Measurements from ENCODE around the gene LMF1. TPM values are rescaled to one million over a fixed set of nuclear protein-coding genes. Genes with fewer than 3 reads are reported as not detected.

Gene LMF1
- polyA plus RNA-seq, 1 donor from 2014 or later: 16.2 TPM

GRCh38 chr16:852451-853185, 118.2 kb downstream of the LMF1 start:
- Histone ChIP-seq H3K9me3 (ENCODE audit: low read length) (peaks cover 24% of the 10 kb centered on the region), H3K9ac (ENCODE audit: low read length) (no peak overlapping the region)
- TF ChIP-seq CTCF (IDR thresholded peaks at IDR 0.05; ENCODE audit: poor library complexity, severe bottlenecking): no peak
- no peak for TF ChIP-seq POLR2AphosphoS5 (IDR thresholded peaks at IDR 0.05)
- TF ChIP-seq EP300 (conservative IDR thresholded peaks at IDR 0.05; ENCODE audit: poor library complexity, severe bottlenecking): no peak
- no peak for TF ChIP-seq TAF1 (IDR thresholded peaks at IDR 0.05; ENCODE audit: low read depth)
- no peak for TF ChIP-seq RAD21 (conservative IDR thresholded peaks at IDR 0.05)
- no peak for TF ChIP-seq EZH2 (IDR thresholded peaks at IDR 0.05; ENCODE audit: borderline replicate concordance, insufficient read depth, low read length, poor library complexity, severe bottlenecking)
- no peak for TF ChIP-seq REST (IDR thresholded peaks at IDR 0.05; ENCODE audit: borderline replicate concordance)
- TF ChIP-seq SMC3 (conservative IDR thresholded peaks at IDR 0.05; ENCODE audit: poor library complexity): no peak
- no peak for TF ChIP-seq MXI1 (conservative IDR thresholded peaks at IDR 0.05; ENCODE audit: poor library complexity, severe bottlenecking)

GRCh38 chr16:851871-852270, 118.9 kb downstream of the LMF1 start:
- no peak overlapping the region for H3K27ac ChIP-seq (ENCODE audit: low read length)

More at GRCh38 chr16:852451-853185, 118.2 kb downstream of the LMF1 start:
- Histone ChIP-seq H3K4me3 (ENCODE audit: low read length) (no peak overlapping the region), H3K9me2 (ENCODE audit: insufficient read depth, low read length) (no peaks in the 10 kb centered on the region), H3K4me2 (ENCODE audit: low read length) (no peak overlapping the region), H3K27ac (ENCODE audit: low read length) (no peak overlapping the region), H3K36me3 (ENCODE audit: insufficient read depth, low read length) (no peaks in the 10 kb centered on the region), H3F3A (ENCODE audit: insufficient read depth, low read length, poor library complexity, severe bottlenecking) (no peaks in the 10 kb centered on the region), H3K27me3 (ENCODE audit: insufficient read depth, low read depth, low read length) (no peaks in the 10 kb centered on the region), H3K79me2 (replicated peaks; ENCODE audit: insufficient read depth, low read length) (no peaks in the 10 kb centered on the region), H2AFZ (ENCODE audit: low read depth, low read length) (no peak overlapping the region), H4K20me1 (ENCODE audit: insufficient read depth) (no peaks in the 10 kb centered on the region)

More at GRCh38 chr16:851871-852270, 118.9 kb downstream of the LMF1 start:
- Histone ChIP-seq H3K9ac (ENCODE audit: low read length) (no peak overlapping the region), H3K9me3 (ENCODE audit: low read length) (peaks cover 26% of the 10 kb centered on the region), H4K20me1 (ENCODE audit: insufficient read depth) (no peaks in the 10 kb centered on the region), H3F3A (ENCODE audit: insufficient read depth, low read length, poor library complexity, severe bottlenecking) (no peaks in the 10 kb centered on the region), H3K27me3 (ENCODE audit: insufficient read depth, low read depth, low read length) (no peaks in the 10 kb centered on the region), H3K36me3 (ENCODE audit: insufficient read depth, low read length) (no peaks in the 10 kb centered on the region), H3K9me2 (ENCODE audit: insufficient read depth, low read length) (no peaks in the 10 kb centered on the region), H3K4me3 (ENCODE audit: low read length) (no peak overlapping the region), H3K4me2 (ENCODE audit: low read length) (no peak overlapping the region), H3K79me2 (replicated peaks; ENCODE audit: insufficient read depth, low read length) (no peaks in the 10 kb centered on the region), H2AFZ (ENCODE audit: low read depth, low read length) (no peak overlapping the region)
- no peak for TF ChIP-seq REST (IDR thresholded peaks at IDR 0.05; ENCODE audit: borderline replicate concordance)
- TF ChIP-seq CTCF (IDR thresholded peaks at IDR 0.05; ENCODE audit: poor library complexity, severe bottlenecking): no peak
- no peak for TF ChIP-seq EP300 (conservative IDR thresholded peaks at IDR 0.05; ENCODE audit: poor library complexity, severe bottlenecking)
- no peak for TF ChIP-seq EZH2 (IDR thresholded peaks at IDR 0.05; ENCODE audit: borderline replicate concordance, insufficient read depth, low read length, poor library complexity, severe bottlenecking)
- no peak for TF ChIP-seq SMC3 (conservative IDR thresholded peaks at IDR 0.05; ENCODE audit: poor library complexity)
- TF ChIP-seq RAD21 (conservative IDR thresholded peaks at IDR 0.05): no peak
- TF ChIP-seq TAF1 (IDR thresholded peaks at IDR 0.05; ENCODE audit: low read depth): no peak
- TF ChIP-seq MXI1 (conservative IDR thresholded peaks at IDR 0.05; ENCODE audit: poor library complexity, severe bottlenecking): no peak
- TF ChIP-seq POLR2AphosphoS5 (IDR thresholded peaks at IDR 0.05): no peak

All from neural cell (in vitro differentiated cells).